ENCODE data around the gene ZNF286A.
"Not testable (repeated sequence)": the region's sequence is repeated elsewhere in the genome, so short reads cannot be mapped to it uniquely, and the experiment has no call there.

Gene ZNF286A

DNA sequence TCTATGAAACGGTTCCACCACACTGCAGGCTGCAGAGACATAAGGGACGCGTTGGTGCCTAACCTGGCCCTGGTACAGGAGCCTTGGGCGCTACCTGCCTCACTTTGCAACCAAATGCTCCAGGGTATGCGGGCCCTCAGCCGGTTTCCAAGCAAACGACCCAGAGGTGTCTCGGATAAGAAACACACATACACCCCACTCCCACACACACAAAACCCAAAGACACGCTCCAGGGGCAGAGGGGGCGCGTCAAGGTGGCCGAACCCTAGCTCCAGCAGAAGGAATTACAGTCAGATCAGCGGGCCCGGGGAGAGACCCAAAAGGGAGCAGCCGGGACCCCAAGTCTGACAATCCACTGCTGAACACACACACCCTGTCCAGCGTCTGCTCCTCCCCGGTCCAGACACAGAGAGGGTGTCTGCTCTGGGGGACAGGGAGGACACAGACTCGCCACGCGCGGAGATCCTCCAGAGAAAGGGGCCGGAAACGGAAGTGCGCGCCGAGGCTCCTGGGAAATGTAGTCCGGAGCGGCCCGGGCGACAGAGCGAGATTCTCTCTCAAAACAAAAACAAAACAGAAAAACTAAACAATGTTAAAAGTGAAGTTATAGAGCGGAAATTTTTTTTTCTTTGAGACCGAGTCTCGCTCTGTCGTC lies 15.6 kb upstream of the ZNF286A start, which contains the start of gene TRIM16:
TSS of gene TRIM16 (minus strand) at position 488 of the 655 bp plus-strand sequence. CDS start 32,702 bp downstream, outside the sequence.
- TF ChIP-seq GATA3, GATA2 (IDR thresholded peaks at IDR 0.05; ENCODE audit: low read depth, low read length): not testable (repeated sequence)

DNA sequence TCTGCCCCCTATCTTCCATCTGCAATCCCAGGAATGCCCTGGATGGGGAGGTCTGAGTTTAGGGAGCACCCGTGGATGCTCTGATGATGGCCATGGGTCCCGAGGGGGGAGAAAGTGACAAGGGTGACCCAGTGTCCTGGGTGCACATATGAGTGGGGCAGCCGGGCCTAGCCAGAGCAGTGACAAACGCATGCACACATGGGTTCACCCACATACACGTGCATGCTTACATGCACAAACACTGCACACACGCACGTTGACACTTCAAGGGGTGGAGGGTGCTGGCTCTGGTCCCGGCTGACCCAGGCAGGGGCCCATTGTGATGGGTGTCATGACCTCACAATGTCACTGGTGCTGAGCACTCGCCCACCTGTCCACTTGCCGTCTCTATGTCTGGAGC lies 32.3 kb downstream of the ZNF286A start, which contains the start of gene TBC1D26:
TSS of gene TBC1D26 (plus strand) at position 384 of the 400 bp plus-strand sequence. CDS start 3,066 bp downstream, outside the sequence.
- not testable (repeated sequence) for TF ChIP-seq GATA2, GATA3 (IDR thresholded peaks at IDR 0.05; ENCODE audit: low read depth, low read length)

DNA sequence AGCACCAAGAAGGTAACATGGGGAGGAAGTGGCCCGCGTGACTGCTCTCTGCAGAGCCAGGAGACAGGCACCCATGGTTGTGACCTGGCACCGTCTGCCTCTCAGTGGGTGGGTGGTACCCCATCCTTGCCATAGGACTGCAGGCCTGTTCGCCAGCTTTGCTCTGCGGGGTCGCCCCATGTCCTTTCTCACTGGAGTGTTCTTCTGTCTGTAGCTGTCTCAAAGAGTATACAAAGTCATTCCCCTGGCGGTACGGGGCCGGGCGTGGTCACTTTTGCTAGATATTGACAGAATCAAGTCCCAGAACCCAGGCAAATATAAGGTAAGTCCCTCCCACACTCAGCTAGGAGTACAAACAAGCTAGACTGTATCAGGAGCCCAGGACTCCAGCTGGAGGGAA lies 38.5 kb downstream of the ZNF286A start:
- TF ChIP-seq GATA2 (IDR thresholded peaks at IDR 0.05; ENCODE audit: low read depth, low read length) (no peak), GATA3 (IDR thresholded peaks at IDR 0.05; ENCODE audit: low read depth, low read length) (no peak)

DNA sequence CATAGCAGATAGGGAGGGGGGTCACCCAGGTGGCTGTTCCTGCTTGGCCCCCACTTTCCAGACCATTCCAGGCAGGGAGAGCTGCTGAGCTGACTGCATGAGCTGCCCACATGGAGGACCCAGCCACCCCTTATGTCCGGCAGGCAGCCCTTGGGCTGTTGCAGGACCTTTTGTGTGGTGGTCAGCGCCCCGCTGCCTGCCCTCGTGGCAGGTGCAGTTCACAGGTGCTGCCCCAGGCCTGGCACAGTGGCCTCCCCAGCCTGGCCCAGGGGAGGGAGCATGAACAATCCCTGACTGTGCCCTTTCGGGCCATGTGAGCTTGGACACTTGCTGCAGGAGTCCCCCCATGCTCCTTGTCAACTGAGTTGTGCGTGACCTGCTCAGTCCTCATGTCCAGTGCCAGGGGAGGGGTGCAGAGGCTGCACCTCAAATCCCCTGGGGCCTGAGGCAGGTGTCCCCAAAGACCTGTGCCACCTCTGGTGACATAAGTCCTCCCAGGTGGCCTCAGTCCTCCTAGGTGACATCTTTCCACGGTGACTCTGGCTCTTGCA lies 41.1 kb downstream of the ZNF286A start:
- TF ChIP-seq GATA3 (IDR thresholded peaks at IDR 0.05; ENCODE audit: low read depth, low read length): no peak
- no peak for TF ChIP-seq GATA2 (IDR thresholded peaks at IDR 0.05; ENCODE audit: low read depth, low read length)

DNA sequence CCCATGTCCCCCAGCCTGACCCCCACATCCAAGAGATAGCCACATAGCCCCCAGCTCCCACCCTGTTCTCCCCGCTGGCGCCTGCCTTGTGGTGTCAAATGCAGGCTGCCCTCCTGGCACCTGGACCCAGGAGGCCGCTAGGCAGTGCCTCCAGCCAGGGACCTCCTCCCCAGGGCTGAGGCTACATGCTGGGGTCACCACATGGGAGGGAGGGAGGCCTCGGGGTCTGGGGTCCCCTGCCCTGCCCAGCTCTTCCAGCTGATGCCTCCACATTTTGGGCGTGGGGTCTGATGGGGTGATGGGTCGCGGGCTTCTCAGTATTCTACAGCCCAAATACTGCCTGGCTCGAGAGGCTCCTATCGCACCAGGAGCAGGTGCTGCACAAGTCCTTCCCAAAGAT lies 42.1 kb downstream of the ZNF286A start:
- TF ChIP-seq GATA3 (IDR thresholded peaks at IDR 0.05; ENCODE audit: low read depth, low read length): no peak
- no peak for TF ChIP-seq GATA2 (IDR thresholded peaks at IDR 0.05; ENCODE audit: low read depth, low read length)

DNA sequence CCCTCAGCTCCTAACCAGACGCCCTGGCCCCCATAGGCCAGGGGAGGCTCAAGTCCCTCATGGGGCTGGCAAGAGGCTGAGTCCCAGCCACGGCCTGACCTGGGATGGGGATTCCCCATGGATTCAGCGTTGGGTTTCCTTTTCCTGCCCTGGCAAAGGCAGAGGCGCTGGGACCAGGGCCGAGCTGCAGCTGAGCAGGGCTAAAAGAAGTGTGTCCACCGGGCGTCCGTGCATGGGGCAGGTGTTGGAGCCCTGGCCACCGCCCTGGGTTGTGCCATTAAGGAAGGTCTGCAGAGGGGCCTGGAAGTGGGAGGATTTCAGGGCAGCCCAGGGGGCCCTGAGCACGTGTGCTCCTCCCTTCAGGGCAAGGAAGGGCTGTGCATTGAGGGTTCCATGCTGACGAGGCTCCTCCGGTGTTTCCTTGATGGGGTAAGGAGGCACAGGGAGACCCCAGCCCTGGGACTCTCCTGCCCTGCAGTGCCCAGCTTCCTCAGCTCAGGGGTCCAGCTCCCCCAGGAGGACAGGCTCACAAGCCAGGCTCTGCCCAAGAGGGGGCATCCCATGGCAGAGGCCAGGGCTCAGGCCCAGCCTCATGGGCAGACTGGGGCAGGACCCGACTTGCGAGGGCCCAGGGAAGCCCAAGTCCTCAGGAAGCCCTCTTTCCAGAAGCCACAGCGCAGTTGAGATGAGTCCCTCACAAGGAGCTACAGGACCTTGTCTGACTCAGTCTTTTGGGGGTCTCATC lies 42.7 kb downstream of the ZNF286A start:
- TF ChIP-seq GATA2 (IDR thresholded peaks at IDR 0.05; ENCODE audit: low read depth, low read length) (no peak), GATA3 (IDR thresholded peaks at IDR 0.05; ENCODE audit: low read depth, low read length) (no peak)

DNA sequence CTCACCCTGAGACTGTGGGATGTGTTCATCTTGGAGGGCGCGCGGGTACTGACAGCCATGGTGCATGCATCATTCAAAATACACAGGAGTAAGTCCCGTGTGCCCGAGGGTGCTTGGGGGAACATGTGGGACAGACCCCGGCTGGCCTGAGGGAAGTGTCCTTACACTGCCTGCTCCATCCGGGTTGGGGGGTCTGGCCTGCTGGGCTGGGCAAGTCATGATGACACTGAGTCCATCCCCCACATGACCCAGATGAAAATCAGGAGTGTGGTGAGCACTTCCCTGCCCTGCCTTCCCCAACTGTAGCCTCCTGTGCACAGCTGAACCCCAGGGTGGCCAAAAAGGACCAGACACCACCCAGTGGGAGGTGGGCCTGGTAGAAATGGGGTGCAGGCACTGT lies 43.4 kb downstream of the ZNF286A start:
- no peak for TF ChIP-seq GATA3 (IDR thresholded peaks at IDR 0.05; ENCODE audit: low read depth, low read length)
- no peak for TF ChIP-seq GATA2 (IDR thresholded peaks at IDR 0.05; ENCODE audit: low read depth, low read length)

DNA sequence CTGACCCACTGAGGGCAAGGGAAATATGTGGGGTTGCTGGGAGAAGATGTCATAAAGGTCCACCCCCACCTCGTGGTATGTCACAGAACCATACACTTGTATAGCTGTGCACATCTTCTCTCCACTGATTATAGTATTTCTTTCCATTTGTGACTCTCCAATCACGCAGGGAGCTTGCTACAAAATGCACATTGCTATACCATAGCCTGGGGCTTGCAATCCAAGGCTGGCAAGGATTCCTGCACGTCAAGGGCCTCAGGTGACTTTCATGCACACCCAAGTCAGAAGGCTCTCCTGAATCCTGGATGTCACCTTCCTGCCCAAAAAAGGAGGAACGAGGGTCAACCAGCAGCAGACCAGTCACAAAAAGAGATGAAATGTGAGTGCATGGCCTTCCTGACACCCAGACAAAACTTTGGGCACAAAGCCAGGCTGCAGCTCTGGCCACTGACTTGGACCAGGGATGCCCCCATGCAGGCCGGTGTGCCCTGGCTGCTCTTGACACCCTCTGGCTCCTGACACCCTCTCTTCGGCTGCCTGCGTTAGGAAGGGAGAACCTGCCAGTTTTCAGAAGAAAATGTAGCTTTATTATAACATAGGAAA lies 44.6 kb downstream of the ZNF286A start:
- no peak for TF ChIP-seq GATA3 (IDR thresholded peaks at IDR 0.05; ENCODE audit: low read depth, low read length)
- TF ChIP-seq GATA2 (IDR thresholded peaks at IDR 0.05; ENCODE audit: low read depth, low read length): no peak

DNA sequence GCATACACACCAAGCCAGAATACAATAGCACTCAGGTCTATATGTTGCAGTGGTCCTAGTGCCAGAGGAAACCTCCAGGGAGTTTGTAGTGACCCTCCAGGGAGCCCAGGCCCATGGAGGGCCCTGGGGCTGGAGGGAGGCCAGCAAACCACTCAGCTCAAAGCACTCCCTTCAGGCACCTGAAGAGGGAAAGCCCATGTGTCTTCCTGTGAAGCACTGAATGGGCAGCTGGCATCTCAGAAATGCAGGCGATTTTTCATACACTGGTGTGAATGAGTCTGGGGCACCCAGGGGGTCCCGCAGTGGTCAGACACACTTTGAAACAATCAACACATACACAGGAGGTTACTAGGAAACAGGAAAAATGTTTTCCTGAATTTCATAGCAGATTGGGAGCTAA lies 45.3 kb downstream of the ZNF286A start:
- TF ChIP-seq GATA2 (IDR thresholded peaks at IDR 0.05; ENCODE audit: low read depth, low read length): no peak
- TF ChIP-seq GATA3 (IDR thresholded peaks at IDR 0.05; ENCODE audit: low read depth, low read length): no peak
